SK-MEL-5 (cell line): ENCODE results near the gene OBI1. TPM values are rescaled to one million over a fixed set of nuclear protein-coding genes. Genes with fewer than 3 reads are reported as not detected.

ENCODE experiments used
- total RNA-seq: library from RNA; depleted of rRNA; stranded (reverse); fragments of >200 nt; shearing (Covaris generic); gene quantifications from 2 replicates; pipeline ENCODE4 v1.2.3, GENCODE V29; 2014; rRNA removed

Gene OBI1
- total RNA-seq, 1 experiment from 2014 or later, result 24.2 TPM

Other genes starting within 250 kb of the OBI1 start
- gene POU4F1, start 55.6 kb downstream of the OBI1 start, total RNA-seq, result 0.85 and 1.0 TPM in 2 replicates